GM18502 (cell line): ENCODE results near the gene HARBI1.
"Not testable (repeated sequence)": the region's sequence is repeated elsewhere in the genome, so short reads cannot be mapped to it uniquely, and the experiment has no call there.

Experiments
- ATAC-seq: cut with Tn5 transposase; IDR thresholded peaks from one replicate; pipeline ENCODE4 v1.9.1; 2021; ENCODE audit warnings: mild to moderate bottlenecking; ENCODE audit not compliant: unreplicated experiment, poor library complexity

Gene HARBI1

GRCh38 chr11:46599340-46600193 lies 17.5 kb downstream of the HARBI1 start:
- no peak for ATAC-seq

- no peak for ATAC-seq
Measured at GRCh38 chr11:46597609-46598219, 19.3 kb downstream of the HARBI1 start.

- no peak for ATAC-seq
Measured at GRCh38 chr11:46597155-46597554, 19.9 kb downstream of the HARBI1 start.

- no peak for ATAC-seq
Measured at GRCh38 chr11:46594785-46595184, 22.2 kb downstream of the HARBI1 start.

GRCh38 chr11:46594374-46594700 lies 22.7 kb downstream of the HARBI1 start:
- peak; percentile 5 for ATAC-seq

GRCh38 chr11:46593550-46594373 lies 23.3 kb downstream of the HARBI1 start, which contains the start of gene AMBRA1:
TSS of gene AMBRA1 (minus strand) at chr11:46594023. CDS start at chr11:46548380, 45,643 bp downstream.
- ATAC-seq: peak; percentile 79

GRCh38 chr11:46590740-46591605 lies 26.1 kb downstream of the HARBI1 start:
- no peak for ATAC-seq

GRCh38 chr11:46588915-46589314 lies 28.1 kb downstream of the HARBI1 start:
- no peak for ATAC-seq

- ATAC-seq: no peak
Measured at GRCh38 chr11:46588131-46588530, 28.9 kb downstream of the HARBI1 start.

- not testable (repeated sequence) for ATAC-seq
Measured at GRCh38 chr11:46583513-46583912, 33.5 kb downstream of the HARBI1 start.

GRCh38 chr11:46582588-46582987 lies 34.4 kb downstream of the HARBI1 start:
- no peak for ATAC-seq

GRCh38 chr11:46577058-46577457 lies 40.0 kb downstream of the HARBI1 start:
- ATAC-seq: no peak

GRCh38 chr11:46574656-46575055 lies 42.4 kb downstream of the HARBI1 start:
- ATAC-seq: no peak

- ATAC-seq: no peak
Measured at GRCh38 chr11:46570790-46571398, 46.1 kb downstream of the HARBI1 start.

GRCh38 chr11:46565232-46565840 lies 51.7 kb downstream of the HARBI1 start:
- ATAC-seq: no peak

GRCh38 chr11:46564459-46564858 lies 52.6 kb downstream of the HARBI1 start:
- no peak for ATAC-seq

GRCh38 chr11:46562527-46562926 lies 54.5 kb downstream of the HARBI1 start:
- ATAC-seq: no peak

GRCh38 chr11:46560300-46560991 lies 56.6 kb downstream of the HARBI1 start:
- peak; percentile 60 for ATAC-seq

GRCh38 chr11:46559815-46560214 lies 57.2 kb downstream of the HARBI1 start:
- ATAC-seq: no peak
